ENCODE data around the gene OSTF1.

GRCh38 chr9:75149841-75150241, 61.5 kb downstream of the OSTF1 start:
- TF ChIP-seq SUZ12 (IDR thresholded peaks at IDR 0.05; ENCODE audit: extremely low read depth, insufficient read depth, insufficient read length) (no peak), ZNF274 (IDR thresholded peaks at IDR 0.05; ENCODE audit: low read depth, low read length) (no peak), YY1 (IDR thresholded peaks at IDR 0.05; ENCODE audit: insufficient read depth, insufficient read length) (no peak)
